Superior temporal gyrus (tissue), 1 donor: Measurements from ENCODE around the gene RLN1.
"Not testable (repeated sequence)": the region's sequence is repeated elsewhere in the genome, so short reads cannot be mapped to it uniquely, and the experiment has no call there.

Source experiments
- DNase-seq: peaks from one replicate; pipeline ENCODE4 v3.0.0-alpha.2; 2016; ENCODE audit errors: extremely low spot score

Gene RLN1

GRCh38 chr9:5338992-5339981 lies at the start of gene RLN1:
TSS of gene RLN1 (minus strand) at chr9:5339876. CDS start at chr9:5339746, 130 bp downstream.
- DNase-seq = not testable (repeated sequence)

GRCh38 chr9:5389109-5389732 lies 49.5 kb upstream of the RLN1 start:
- DNase-seq = no peak

- DNase-seq = no peak
Observed at GRCh38 chr9:5388026-5388819, 48.5 kb upstream of the RLN1 start.

- no peak for DNase-seq
Observed at GRCh38 chr9:5384436-5384835, 44.8 kb upstream of the RLN1 start.

GRCh38 chr9:5382479-5382878 lies 42.8 kb upstream of the RLN1 start:
- no peak for DNase-seq

GRCh38 chr9:5375790-5376477 lies 36.3 kb upstream of the RLN1 start:
- no peak for DNase-seq

GRCh38 chr9:5375091-5375490 lies 35.4 kb upstream of the RLN1 start:
- no peak for DNase-seq

GRCh38 chr9:5364294-5365024 lies 24.8 kb upstream of the RLN1 start:
- peak; percentile 52 for DNase-seq

- DNase-seq = no peak
Observed at GRCh38 chr9:5361326-5362010, 21.8 kb upstream of the RLN1 start.

- DNase-seq = no peak
Observed at GRCh38 chr9:5360341-5360740, 20.7 kb upstream of the RLN1 start.

GRCh38 chr9:5357431-5358105 lies 17.9 kb upstream of the RLN1 start:
- no peak for DNase-seq

- no peak for DNase-seq
Observed at GRCh38 chr9:5355817-5356216, 16.1 kb upstream of the RLN1 start.

- no peak for DNase-seq
Observed at GRCh38 chr9:5355226-5355625, 15.6 kb upstream of the RLN1 start.

- no peak for DNase-seq
Observed at GRCh38 chr9:5354184-5354583, 14.5 kb upstream of the RLN1 start.

GRCh38 chr9:5352637-5353248 lies 13.1 kb upstream of the RLN1 start:
- DNase-seq = no peak

GRCh38 chr9:5336688-5337087 lies 3.0 kb downstream of the RLN1 start:
- no peak for DNase-seq

GRCh38 chr9:5331276-5331675 lies 8.4 kb downstream of the RLN1 start:
- DNase-seq = not testable (repeated sequence)

GRCh38 chr9:5326893-5327548 lies 12.7 kb downstream of the RLN1 start:
- no peak for DNase-seq

- DNase-seq = no peak
Observed at GRCh38 chr9:5326187-5326586, 13.5 kb downstream of the RLN1 start.
